Hematopoietic multipotent progenitor cell treated with erythropoietin and hydrocortisone succinate and interleukin-3 and kit ligand, for 6 days (in vitro differentiated cells): ENCODE data around the gene MMS19.
A peak's percentile ranks its signal among the peaks of the same experiment; 100 is the strongest.
"Not testable (repeated sequence)": the region's sequence is repeated elsewhere in the genome, so short reads cannot be mapped to it uniquely, and the experiment has no call there.

Experiments
- DNase-seq: peaks from one replicate; pipeline ENCODE4 v3.0.0-alpha.2; 2015

Gene MMS19

GRCh38 chr10:97498076-97498840 is at the start of gene MMS19:
Gene MMS19, minus strand, starts transcription at chr10:97498422. Its CDS starts 38 bp downstream, at chr10:97498384.
- peak; percentile 99 for DNase-seq

GRCh38 chr10:97547962-97548361 is 49.7 kb upstream of the MMS19 start:
- DNase-seq = no peak

GRCh38 chr10:97547271-97547600 is 49.0 kb upstream of the MMS19 start:
- DNase-seq = no peak

GRCh38 chr10:97546456-97547270 is 48.4 kb upstream of the MMS19 start:
- no peak for DNase-seq

GRCh38 chr10:97543025-97543546 is 44.9 kb upstream of the MMS19 start:
- DNase-seq = peak; percentile 50

GRCh38 chr10:97542169-97543024 is 44.2 kb upstream of the MMS19 start:
- DNase-seq = no peak

- DNase-seq = no peak
Measured at GRCh38 chr10:97540669-97541500, 42.7 kb upstream of the MMS19 start.

- no peak for DNase-seq
Measured at GRCh38 chr10:97539523-97540200, 41.4 kb upstream of the MMS19 start.

GRCh38 chr10:97538839-97539238 is 40.6 kb upstream of the MMS19 start:
- DNase-seq = no peak

- DNase-seq = no peak
Measured at GRCh38 chr10:97538411-97538810, 40.2 kb upstream of the MMS19 start.

GRCh38 chr10:97537186-97537869 is 39.1 kb upstream of the MMS19 start:
- DNase-seq = no peak

- peak; percentile 71 for DNase-seq
Measured at GRCh38 chr10:97534746-97535367, 36.6 kb upstream of the MMS19 start.

- no peak for DNase-seq
Measured at GRCh38 chr10:97533888-97534287, 35.7 kb upstream of the MMS19 start.

- no peak for DNase-seq
Measured at GRCh38 chr10:97532935-97533671, 34.9 kb upstream of the MMS19 start.

GRCh38 chr10:97531401-97531986 is 33.3 kb upstream of the MMS19 start:
- DNase-seq = no peak

GRCh38 chr10:97529685-97530465 is 31.7 kb upstream of the MMS19 start:
- no peak for DNase-seq

GRCh38 chr10:97528876-97529275 is 30.7 kb upstream of the MMS19 start:
- not testable (repeated sequence) for DNase-seq

GRCh38 chr10:97525683-97526110 is 27.5 kb upstream of the MMS19 start:
- no peak for DNase-seq
